Liver (tissue), 9 donors: ENCODE data around the gene PGAP1. TPM values are rescaled to one million over a fixed set of nuclear protein-coding genes. Genes with fewer than 3 reads are reported as not detected.

Source experiments
- DNase-seq: peaks from one replicate; pipeline ENCODE4 v3.0.0-alpha.2; 2017; ENCODE audit warnings: low spot score
- H3K27ac ChIP-seq, 2 donors: one replicate each; pipeline ENCODE4 v1.7.0; 2013; ENCODE audit warnings: inconsistent platforms in 2 of 2, low read length in 2 of 2, control low read depth in 1 of 2, low read depth in 1 of 2, mild to moderate bottlenecking in 1 of 2
- H3K27me3 ChIP-seq, 4 donors: one replicate each; pipeline versions ENCODE4 v1.6.1 to v1.7.0; 2013; ENCODE audit warnings: low read length in 3 of 4, inconsistent platforms in 1 of 4, mild to moderate bottlenecking in 1 of 4, moderate library complexity in 1 of 4; ENCODE audit not compliant: control insufficient read depth in 4 of 4, insufficient read depth in 4 of 4
- H3K36me3 ChIP-seq, 4 donors: one replicate each; pipeline versions ENCODE4 v1.6.1 to v1.7.0; 2013; ENCODE audit warnings: low read length in 3 of 4, mild to moderate bottlenecking in 3 of 4, low read depth in 1 of 4, moderate library complexity in 1 of 4; ENCODE audit not compliant: control insufficient read depth in 4 of 4, insufficient read depth in 3 of 4
- H3K4me1 ChIP-seq, 4 donors: one replicate each; pipeline versions ENCODE4 v1.6.1 to v1.7.0; 2013; ENCODE audit warnings: low read length in 3 of 4, mild to moderate bottlenecking in 3 of 4, moderate library complexity in 1 of 4; ENCODE audit not compliant: control insufficient read depth in 4 of 4, insufficient read depth in 4 of 4
- H3K4me3 ChIP-seq, 3 donors: one replicate each; pipeline versions ENCODE4 v1.6.1 to v1.7.0; 2013; ENCODE audit warnings: low read length in 3 of 3, control low read depth in 1 of 3, low read depth in 1 of 3, mild to moderate bottlenecking in 1 of 3
- H3K9ac ChIP-seq, 2 donors: one replicate each; pipeline ENCODE4 v1.7.0; 2013; ENCODE audit warnings: low read length in 2 of 2, mild to moderate bottlenecking in 2 of 2, moderate library complexity in 2 of 2, control low read depth in 1 of 2, low read depth in 1 of 2
- H3K9me3 ChIP-seq, 4 donors: one replicate each; pipeline versions ENCODE4 v1.6.1 to v1.7.0; 2013; ENCODE audit warnings: low read length in 3 of 4; ENCODE audit not compliant: control insufficient read depth in 4 of 4
- EGR1 ChIP-seq, 2 donors: IDR thresholded peaks; 2 replicates each; pipeline ENCODE4 v1.6.1; 2016 to 2018; ENCODE audit warnings: antibody characterized with exemption in 2 of 2, low read depth in 2 of 2
- FOXA1 ChIP-seq: IDR thresholded peaks from 2 replicates; pipeline ENCODE4 v1.6.1; 2016; ENCODE audit warnings: antibody characterized with exemption
- FOXA2 ChIP-seq: IDR thresholded peaks from 2 replicates; pipeline ENCODE4 v1.6.1; 2016; ENCODE audit warnings: antibody characterized with exemption
- GABPA ChIP-seq, 2 donors: IDR thresholded peaks in 1 of 2; conservative IDR thresholded peaks in 1 of 2; 2 replicates each; pipeline ENCODE4 v1.6.1; 2016; ENCODE audit warnings: antibody characterized with exemption in 2 of 2, mild to moderate bottlenecking in 1 of 2, moderate library complexity in 1 of 2
- HNF4A ChIP-seq, 2 donors: conservative IDR thresholded peaks; 2 replicates each; pipeline ENCODE4 v1.6.1; 2016; ENCODE audit warnings: antibody characterized with exemption in 2 of 2, mild to moderate bottlenecking in 2 of 2
- HNF4G ChIP-seq: IDR thresholded peaks from 2 replicates; pipeline ENCODE4 v1.6.1; 2016; ENCODE audit warnings: antibody characterized with exemption
- MAX ChIP-seq: IDR thresholded peaks from 2 replicates; pipeline ENCODE4 v1.6.1; 2016; ENCODE audit warnings: antibody characterized with exemption
- NR2F2 ChIP-seq: IDR thresholded peaks from 2 replicates; pipeline ENCODE4 v1.6.1; 2016; ENCODE audit warnings: antibody characterized with exemption
- RAD21 ChIP-seq, 2 donors: IDR thresholded peaks; 2 replicates each; pipeline ENCODE4 v1.6.1; 2016; ENCODE audit warnings: antibody characterized with exemption in 2 of 2, mild to moderate bottlenecking in 2 of 2
- REST ChIP-seq: IDR thresholded peaks from 2 replicates; pipeline ENCODE4 v1.6.1; 2016; ENCODE audit warnings: antibody characterized with exemption, mild to moderate bottlenecking
- RXRA ChIP-seq, 2 donors: IDR thresholded peaks; 2 replicates each; pipeline ENCODE4 v1.6.1; 2017 to 2018; ENCODE audit warnings: antibody characterized with exemption in 2 of 2, mild to moderate bottlenecking in 1 of 2
- SP1 ChIP-seq: IDR thresholded peaks from 2 replicates; pipeline ENCODE4 v1.6.1; 2018; ENCODE audit warnings: antibody characterized with exemption, mild to moderate bottlenecking
- TAF1 ChIP-seq: conservative IDR thresholded peaks from 2 replicates; pipeline ENCODE4 v1.6.1; 2016; ENCODE audit warnings: antibody characterized with exemption, mild to moderate bottlenecking
- YY1 ChIP-seq: IDR thresholded peaks from 2 replicates; pipeline ENCODE4 v1.6.1; 2016; ENCODE audit warnings: antibody characterized with exemption, mild to moderate bottlenecking
- WGBS: extraction: QIAGEN DNeasy Blood & Tissue Kit; methylation state at CpG from one replicate; pipeline ENCODE4 v1.1.7; 2013; 5-methylcytosine and 5-hydroxymethylcytosine counted together
- polyA plus RNA-seq, 2 donors: library from polyadenylated mRNA; stranded (reverse) in 1 of 2; unstranded in 1 of 2; fragments of 200-250 nt in 1 of 2; fragments of >200 nt in 1 of 2; fragmentation: Nextera tagmentation in 1 of 2; extraction: Ambion mirVana in 1 of 2; gene quantifications; one replicate each; pipeline versions ENCODE4 v1.2.1 to v1.2.3, GENCODE V29; 2013 to 2015
- total RNA-seq, 2 donors: library from RNA; depleted of rRNA; stranded (reverse); fragments of >200 nt; gene quantifications; one replicate each; pipeline ENCODE4 v1.2.3, GENCODE V29; 2014
- TF ChIP-seq, protein P1 (sequence below): IDR thresholded peaks from 2 replicates; pipeline ENCODE4 v1.6.1; 2016; ENCODE audit warnings: antibody characterized with exemption
- TF ChIP-seq, protein P2 (sequence below): fragments of 150-350 bp; IDR thresholded peaks from 2 replicates; pipeline ENCODE4 v1.5.1; 2017; ENCODE audit warnings: improper control_type of control experiment, low read depth, low read length; ENCODE audit not compliant: missing input control
- TF ChIP-seq, protein P3 (sequence below): IDR thresholded peaks from 2 replicates; pipeline ENCODE4 v1.6.1; 2016; ENCODE audit warnings: antibody characterized with exemption
- donor health status: healthy.
- donor health status: healthy.
- donor health status: healthy.
- donor health status: healthy.
- donor health status: healthy.

Gene PGAP1
- total and polyA plus RNA-seq, 4 donors = 0.54 to 5.8 (median 2.3) TPM

GRCh38 chr2:196854629-196855028 lies 71.9 kb downstream of the PGAP1 start:
- H3K9ac ChIP-seq = no peak overlapping the region
- DNase-seq = no peak
- TF ChIP-seq HNF4G (no peak), HNF4A (conservative IDR thresholded peaks at IDR 0.05) (no peak), FOXA1 (no peak), GABPA (IDR thresholded peaks at IDR 0.05 in 1 of 2, conservative IDR thresholded peaks at IDR 0.05 in 1 of 2) (no peak), REST (no peak), RAD21 (IDR thresholded peaks at IDR 0.05) (no peak), EGR1 (IDR thresholded peaks at IDR 0.05; ENCODE audit: low read depth in 2 of 2) (no peak)
- H3K27ac ChIP-seq = no peak overlapping the region
- no peaks in the 10 kb centered on the region for H3K27me3 ChIP-seq
- H3K36me3 ChIP-seq = no peaks in the 10 kb centered on the region
- 92% methylated on average over 1 of the region's 1 CpG for WGBS
- H3K9me3 ChIP-seq = peaks cover 0 to 3% (median 0%) of the 10 kb centered on the region in 4 donors
- no peaks in the 10 kb centered on the region for H3K4me1 ChIP-seq
- H3K4me3 ChIP-seq = no peak overlapping the region

GRCh38 chr2:196853301-196854087 lies 73.0 kb downstream of the PGAP1 start:
- Histone ChIP-seq H3K27ac (no peak overlapping the region), H3K9me3 (no peaks in the 10 kb centered on the region), H3K27me3 (no peaks in the 10 kb centered on the region), H3K4me1 (no peaks in the 10 kb centered on the region), H3K4me3 (no peak overlapping the region), H3K9ac (no peak overlapping the region), H3K36me3 (no peaks in the 10 kb centered on the region)
- TF ChIP-seq GABPA (IDR thresholded peaks at IDR 0.05 in 1 of 2, conservative IDR thresholded peaks at IDR 0.05 in 1 of 2) (no peak), FOXA1 (no peak), HNF4A (conservative IDR thresholded peaks at IDR 0.05) (no peak), RXRA (IDR thresholded peaks at IDR 0.05) (no peak), HNF4G (no peak), MAX (no peak), RAD21 (IDR thresholded peaks at IDR 0.05) (no peak), REST (no peak), NR2F2 (no peak), TAF1 (no peak), YY1 (no peak), EGR1 (IDR thresholded peaks at IDR 0.05; ENCODE audit: low read depth in 2 of 2) (no peak), SP1 (no peak), FOXA2 (no peak)
- TF ChIP-seq, protein P1, sequence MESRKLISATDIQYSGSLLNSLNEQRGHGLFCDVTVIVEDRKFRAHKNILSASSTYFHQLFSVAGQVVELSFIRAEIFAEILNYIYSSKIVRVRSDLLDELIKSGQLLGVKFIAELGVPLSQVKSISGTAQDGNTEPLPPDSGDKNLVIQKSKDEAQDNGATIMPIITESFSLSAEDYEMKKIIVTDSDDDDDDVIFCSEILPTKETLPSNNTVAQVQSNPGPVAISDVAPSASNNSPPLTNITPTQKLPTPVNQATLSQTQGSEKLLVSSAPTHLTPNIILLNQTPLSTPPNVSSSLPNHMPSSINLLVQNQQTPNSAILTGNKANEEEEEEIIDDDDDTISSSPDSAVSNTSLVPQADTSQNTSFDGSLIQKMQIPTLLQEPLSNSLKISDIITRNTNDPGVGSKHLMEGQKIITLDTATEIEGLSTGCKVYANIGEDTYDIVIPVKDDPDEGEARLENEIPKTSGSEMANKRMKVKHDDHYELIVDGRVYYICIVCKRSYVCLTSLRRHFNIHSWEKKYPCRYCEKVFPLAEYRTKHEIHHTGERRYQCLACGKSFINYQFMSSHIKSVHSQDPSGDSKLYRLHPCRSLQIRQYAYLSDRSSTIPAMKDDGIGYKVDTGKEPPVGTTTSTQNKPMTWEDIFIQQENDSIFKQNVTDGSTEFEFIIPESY = no peak
- TF ChIP-seq, protein P2, sequence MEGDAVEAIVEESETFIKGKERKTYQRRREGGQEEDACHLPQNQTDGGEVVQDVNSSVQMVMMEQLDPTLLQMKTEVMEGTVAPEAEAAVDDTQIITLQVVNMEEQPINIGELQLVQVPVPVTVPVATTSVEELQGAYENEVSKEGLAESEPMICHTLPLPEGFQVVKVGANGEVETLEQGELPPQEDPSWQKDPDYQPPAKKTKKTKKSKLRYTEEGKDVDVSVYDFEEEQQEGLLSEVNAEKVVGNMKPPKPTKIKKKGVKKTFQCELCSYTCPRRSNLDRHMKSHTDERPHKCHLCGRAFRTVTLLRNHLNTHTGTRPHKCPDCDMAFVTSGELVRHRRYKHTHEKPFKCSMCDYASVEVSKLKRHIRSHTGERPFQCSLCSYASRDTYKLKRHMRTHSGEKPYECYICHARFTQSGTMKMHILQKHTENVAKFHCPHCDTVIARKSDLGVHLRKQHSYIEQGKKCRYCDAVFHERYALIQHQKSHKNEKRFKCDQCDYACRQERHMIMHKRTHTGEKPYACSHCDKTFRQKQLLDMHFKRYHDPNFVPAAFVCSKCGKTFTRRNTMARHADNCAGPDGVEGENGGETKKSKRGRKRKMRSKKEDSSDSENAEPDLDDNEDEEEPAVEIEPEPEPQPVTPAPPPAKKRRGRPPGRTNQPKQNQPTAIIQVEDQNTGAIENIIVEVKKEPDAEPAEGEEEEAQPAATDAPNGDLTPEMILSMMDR = no peak
- TF ChIP-seq, protein P3, sequence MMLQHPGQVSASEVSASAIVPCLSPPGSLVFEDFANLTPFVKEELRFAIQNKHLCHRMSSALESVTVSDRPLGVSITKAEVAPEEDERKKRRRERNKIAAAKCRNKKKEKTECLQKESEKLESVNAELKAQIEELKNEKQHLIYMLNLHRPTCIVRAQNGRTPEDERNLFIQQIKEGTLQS = no peak
- DNase-seq = no peak
- WGBS = 76% methylated on average over 4 of the region's 4 CpGs
